A549 (cell line): Measurements from ENCODE around the gene MFF.
"Not testable (repeated sequence)": the region's sequence is repeated elsewhere in the genome, so short reads cannot be mapped to it uniquely, and the experiment has no call there.

ENCODE experiments used
- MAFK ChIP-seq: fragments of 450-650 bp; IDR thresholded peaks from 2 replicates; pipeline ENCODE4 v1.6.1; 2014; ENCODE audit not compliant: partially characterized antibody
- POLR2A ChIP-seq: IDR thresholded peaks from 2 replicates; pipeline ENCODE4 v1.6.1; 2012; ENCODE audit warnings: mild to moderate bottlenecking, low read length
- RAD21 ChIP-seq, 2 experiments: fragments of >200 bp in 1 of 2; sonication (Bioruptor Twin) in 1 of 2; formaldehyde crosslinking in 1 of 2; IDR thresholded peaks in 1 of 2; conservative IDR thresholded peaks in 1 of 2; 2 replicates in 1 of 2; 3 replicates in 1 of 2; pipeline ENCODE4 v1.6.1; 2012 to 2018; ENCODE audit warnings: inconsistent platforms in 1 of 2
- ZNF302 ChIP-seq: fragments of 250-450 bp; sonication (Bioruptor Pico); IDR thresholded peaks from 2 replicates; pipeline ENCODE4 v1.9.0; 2021; ENCODE audit warnings: inconsistent platforms, mild to moderate bottlenecking, moderate library complexity

DNA sequence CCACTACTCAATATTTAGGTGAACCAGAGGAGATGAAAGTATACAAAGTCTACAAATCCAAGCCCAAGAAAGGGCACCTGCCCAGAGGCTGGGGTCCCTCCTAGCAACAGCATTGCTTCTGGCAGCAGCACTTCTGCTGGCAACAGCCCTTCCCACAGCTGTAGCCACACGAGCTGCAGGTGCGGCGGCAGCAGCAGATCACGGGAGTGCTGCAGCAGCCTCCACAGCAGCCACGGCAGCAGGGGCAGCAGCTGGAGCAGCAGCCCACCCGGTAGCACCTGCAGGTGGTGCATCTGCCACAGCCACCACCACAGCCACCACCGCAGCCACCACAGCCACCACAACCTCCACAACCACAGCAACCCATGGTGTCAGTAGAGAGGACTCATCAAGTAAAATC is 62.5 kb downstream of the MFF start, which contains the start of gene SCYGR1:
- not testable (repeated sequence) for TF ChIP-seq MAFK; POLR2A; ZNF302 (CRISPR knock-in tag); RAD21 (conservative IDR thresholded peaks at IDR 0.05 in 1 of 2, IDR thresholded peaks at IDR 0.05 in 1 of 2)
